ENCODE results near the gene TAF1. TPM values are rescaled to one million over a fixed set of nuclear protein-coding genes. Genes with fewer than 3 reads are reported as not detected.

The TAF1 gene
- total and polyA plus RNA-seq, 9 of the 15 experiments (the other 6 are each of a cell fraction or from before 2014, with no cell fraction given): 6.4 to 45.1 (median 38.1) TPM

- TF ChIP-seq PBX2 (CRISPR knock-in tag; IDR thresholded peaks at IDR 0.05; ENCODE audit: low read depth): no peak
- TF ChIP-seq PBX2 (tag; conservative IDR thresholded peaks at IDR 0.05; ENCODE audit: low read depth): no peak
- TF ChIP-seq SIN3B (IDR thresholded peaks at IDR 0.05; ENCODE audit: low read depth): no peak
- no peak for TF ChIP-seq TAF7 (tag; IDR thresholded peaks at IDR 0.05)
- TF ChIP-seq MXI1 (IDR thresholded peaks at IDR 0.05; ENCODE audit: low read depth, low read length): no peak; the same call in 1 of the 2 replicates
- TF ChIP-seq ZNF445 (CRISPR knock-in tag; IDR thresholded peaks at IDR 0.05; ENCODE audit: low read depth): no peak
- no peak for TF ChIP-seq ZNF165 (CRISPR knock-in tag; IDR thresholded peaks at IDR 0.05; ENCODE audit: borderline replicate concordance)
- TF ChIP-seq XRCC4 (IDR thresholded peaks at IDR 0.05; ENCODE audit: extremely low read depth, insufficient read depth, insufficient read length): no peak
- TF ChIP-seq SPI1 (IDR thresholded peaks at IDR 0.05; ENCODE audit: borderline replicate concordance, low read depth, low read length): peak; percentile 82; the same call in 1 of the 2 replicates
- no peak for TF ChIP-seq CBX5 (IDR thresholded peaks at IDR 0.05; ENCODE audit: borderline replicate concordance, low read depth)
- no peak for TF ChIP-seq DACH1 (IDR thresholded peaks at IDR 0.05; ENCODE audit: partially characterized antibody)
- no peak for TF ChIP-seq MAFK (IDR thresholded peaks at IDR 0.05; ENCODE audit: low read length)
- no peak for TF ChIP-seq GTF2E2 (tag; IDR thresholded peaks at IDR 0.05)
- TF ChIP-seq MCM3 (IDR thresholded peaks at IDR 0.05): no peak
- no peak for TF ChIP-seq GATAD2A (IDR thresholded peaks at IDR 0.05)
- no peak for TF ChIP-seq ELF4 (CRISPR knock-in tag; IDR thresholded peaks at IDR 0.05)
- no peak for TF ChIP-seq ZBTB12 (CRISPR knock-in tag; IDR thresholded peaks at IDR 0.05)
- TF ChIP-seq POLR2H (tag; IDR thresholded peaks at IDR 0.05; ENCODE audit: low read depth): no peak
- TF ChIP-seq, protein P1, sequence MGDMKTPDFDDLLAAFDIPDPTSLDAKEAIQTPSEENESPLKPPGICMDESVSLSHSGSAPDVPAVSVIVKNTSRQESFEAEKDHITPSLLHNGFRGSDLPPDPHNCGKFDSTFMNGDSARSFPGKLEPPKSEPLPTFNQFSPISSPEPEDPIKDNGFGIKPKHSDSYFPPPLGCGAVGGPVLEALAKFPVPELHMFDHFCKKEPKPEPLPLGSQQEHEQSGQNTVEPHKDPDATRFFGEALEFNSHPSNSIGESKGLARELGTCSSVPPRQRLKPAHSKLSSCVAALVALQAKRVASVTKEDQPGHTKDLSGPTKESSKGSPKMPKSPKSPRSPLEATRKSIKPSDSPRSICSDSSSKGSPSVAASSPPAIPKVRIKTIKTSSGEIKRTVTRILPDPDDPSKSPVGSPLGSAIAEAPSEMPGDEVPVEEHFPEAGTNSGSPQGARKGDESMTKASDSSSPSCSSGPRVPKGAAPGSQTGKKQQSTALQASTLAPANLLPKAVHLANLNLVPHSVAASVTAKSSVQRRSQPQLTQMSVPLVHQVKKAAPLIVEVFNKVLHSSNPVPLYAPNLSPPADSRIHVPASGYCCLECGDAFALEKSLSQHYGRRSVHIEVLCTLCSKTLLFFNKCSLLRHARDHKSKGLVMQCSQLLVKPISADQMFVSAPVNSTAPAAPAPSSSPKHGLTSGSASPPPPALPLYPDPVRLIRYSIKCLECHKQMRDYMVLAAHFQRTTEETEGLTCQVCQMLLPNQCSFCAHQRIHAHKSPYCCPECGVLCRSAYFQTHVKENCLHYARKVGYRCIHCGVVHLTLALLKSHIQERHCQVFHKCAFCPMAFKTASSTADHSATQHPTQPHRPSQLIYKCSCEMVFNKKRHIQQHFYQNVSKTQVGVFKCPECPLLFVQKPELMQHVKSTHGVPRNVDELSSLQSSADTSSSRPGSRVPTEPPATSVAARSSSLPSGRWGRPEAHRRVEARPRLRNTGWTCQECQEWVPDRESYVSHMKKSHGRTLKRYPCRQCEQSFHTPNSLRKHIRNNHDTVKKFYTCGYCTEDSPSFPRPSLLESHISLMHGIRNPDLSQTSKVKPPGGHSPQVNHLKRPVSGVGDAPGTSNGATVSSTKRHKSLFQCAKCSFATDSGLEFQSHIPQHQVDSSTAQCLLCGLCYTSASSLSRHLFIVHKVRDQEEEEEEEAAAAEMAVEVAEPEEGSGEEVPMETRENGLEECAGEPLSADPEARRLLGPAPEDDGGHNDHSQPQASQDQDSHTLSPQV (IDR thresholded peaks at IDR 0.05): 0 out of 2 replicates have a peak, but pooled peaks have one; percentile 25
- TF ChIP-seq TCF3 (CRISPR knock-in tag; IDR thresholded peaks at IDR 0.05): peak; percentile 94
- no peak for TF ChIP-seq HOXB6 (CRISPR knock-in tag; IDR thresholded peaks at IDR 0.05; ENCODE audit: borderline replicate concordance)
Observed at GRCh38 chrX:71450433-71451106, 84.4 kb downstream of the TAF1 start (continued).

All from K562 (cell line).